IPS DF 19.7 (cell line): ENCODE results near the gene BCR.

Source experiments
- DNase-seq: peaks from one replicate; pipeline ENCODE4 v3.0.0-alpha.2; 2013; ENCODE audit warnings: low read depth, low spot score

The BCR gene

GRCh38 chr22:23230348-23231068 is 50.2 kb downstream of the BCR start:
- DNase-seq = no peak

- DNase-seq = no peak
These were observed 51.3 kb downstream of the BCR start for GRCh38 chr22:23231471-23232093.

GRCh38 chr22:23232094-23232905 is 52.0 kb downstream of the BCR start:
- no peak for DNase-seq

- no peak for DNase-seq
These were observed 52.8 kb downstream of the BCR start for GRCh38 chr22:23233084-23233531.

GRCh38 chr22:23233752-23234408 is 53.6 kb downstream of the BCR start:
- DNase-seq = no peak

- DNase-seq = no peak
These were observed 54.3 kb downstream of the BCR start for GRCh38 chr22:23234409-23235161.

GRCh38 chr22:23235425-23235824 is 55.1 kb downstream of the BCR start:
- no peak for DNase-seq

- no peak for DNase-seq
These were observed 55.7 kb downstream of the BCR start for GRCh38 chr22:23236026-23236425.

GRCh38 chr22:23236440-23237184 is 56.3 kb downstream of the BCR start:
- DNase-seq = no peak

- DNase-seq = no peak
These were observed 57.0 kb downstream of the BCR start for GRCh38 chr22:23237201-23237798.

- DNase-seq = no peak
These were observed 57.5 kb downstream of the BCR start for GRCh38 chr22:23237841-23238240.

- no peak for DNase-seq
These were observed 58.4 kb downstream of the BCR start for GRCh38 chr22:23238707-23239106.

GRCh38 chr22:23239429-23239828 is 59.1 kb downstream of the BCR start:
- DNase-seq = no peak

GRCh38 chr22:23240639-23241389 is 60.5 kb downstream of the BCR start:
- DNase-seq = no peak

GRCh38 chr22:23241562-23242472 is 61.5 kb downstream of the BCR start:
- no peak for DNase-seq

- peak; percentile 93 for DNase-seq
These were observed 62.2 kb downstream of the BCR start for GRCh38 chr22:23242473-23243001.

- peak; percentile 83 for DNase-seq
These were observed 62.8 kb downstream of the BCR start for GRCh38 chr22:23243006-23243573.
